Measurements from ENCODE around the gene SORBS2.

SORBS2 gene

GRCh38 chr4:185535612-185536410 is 276.2 kb downstream of the SORBS2 start:
- Histone ChIP-seq H2AFZ (ENCODE audit: low read length) (no peak overlapping the region), H4K20me1 (ENCODE audit: insufficient read depth, low read length, poor library complexity, severe bottlenecking) (no peaks in the 10 kb centered on the region), H3K9me3 (ENCODE audit: insufficient read depth, low read depth, low read length) (no peaks in the 10 kb centered on the region), H3K79me2 (ENCODE audit: insufficient read depth, low read length) (no peaks in the 10 kb centered on the region), H3K36me3 (ENCODE audit: insufficient read depth, low read length) (no peaks in the 10 kb centered on the region), H3K9ac (ENCODE audit: low read depth, low read length, poor library complexity, severe bottlenecking) (no peak overlapping the region), H3F3A (ENCODE audit: low read depth) (no peaks in the 10 kb centered on the region), H3K4me2 (ENCODE audit: low read depth, low read length, poor library complexity, severe bottlenecking) (no peak overlapping the region), H3K4me1 (ENCODE audit: insufficient read depth, low read length, poor library complexity, severe bottlenecking) (no peaks in the 10 kb centered on the region), H3K9me2 (replicated peaks; ENCODE audit: low read depth, low read length) (no peaks in the 10 kb centered on the region), H3K4me3 (ENCODE audit: low read length, poor library complexity, severe bottlenecking) (no peak overlapping the region), H3K27me3 (ENCODE audit: insufficient read depth, low read length, poor library complexity, severe bottlenecking) (no peaks in the 10 kb centered on the region)
- no peak for TF ChIP-seq CTCF (conservative IDR thresholded peaks at IDR 0.05; ENCODE audit: low read length)
- TF ChIP-seq EZH2phosphoT487 (IDR thresholded peaks at IDR 0.05; ENCODE audit: borderline replicate concordance), result no peak

Data from Loucy (cell line).